HG03097 (cell line): ENCODE data around the gene PSTPIP1.

Experiments used
- ATAC-seq: cut with Tn5 transposase; IDR thresholded peaks from one replicate; pipeline ENCODE4 v1.9.1; 2021; ENCODE audit not compliant: unreplicated experiment, low FRiP score

Gene PSTPIP1

DNA sequence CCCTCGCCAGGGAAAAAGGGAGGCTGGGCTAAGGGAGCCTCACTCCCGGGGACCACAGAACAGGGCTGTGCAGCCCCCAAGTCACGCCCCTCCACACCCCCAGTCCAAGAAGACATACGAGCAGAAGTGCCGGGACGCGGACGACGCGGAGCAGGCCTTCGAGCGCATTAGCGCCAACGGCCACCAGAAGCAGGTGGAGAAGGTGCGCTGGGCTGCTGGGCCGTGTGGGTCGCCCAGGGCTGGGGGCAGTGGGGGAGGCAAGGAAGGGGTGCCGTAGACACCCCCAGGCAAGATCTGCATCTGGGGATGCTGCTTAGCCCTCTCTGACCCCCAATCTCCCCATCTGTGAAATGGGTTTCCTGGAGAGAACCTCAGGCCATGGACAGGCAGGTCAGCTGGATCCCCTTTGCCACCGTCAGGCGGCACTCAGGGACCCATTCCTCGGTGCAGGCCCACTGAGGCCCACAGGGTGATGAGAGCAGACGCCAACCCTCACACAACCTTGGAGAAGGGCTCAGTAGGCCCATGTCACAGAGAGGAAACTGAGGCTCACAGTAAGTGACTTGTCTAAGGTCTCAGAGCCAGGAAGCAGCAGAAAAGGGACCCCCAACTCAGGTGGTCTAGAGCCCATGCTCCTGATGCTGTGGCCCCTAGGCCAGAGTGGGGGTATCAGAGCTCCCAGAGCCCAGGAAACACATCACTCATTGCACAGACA, 33.7 kb downstream of the PSTPIP1 start:
- ATAC-seq: no peak

DNA sequence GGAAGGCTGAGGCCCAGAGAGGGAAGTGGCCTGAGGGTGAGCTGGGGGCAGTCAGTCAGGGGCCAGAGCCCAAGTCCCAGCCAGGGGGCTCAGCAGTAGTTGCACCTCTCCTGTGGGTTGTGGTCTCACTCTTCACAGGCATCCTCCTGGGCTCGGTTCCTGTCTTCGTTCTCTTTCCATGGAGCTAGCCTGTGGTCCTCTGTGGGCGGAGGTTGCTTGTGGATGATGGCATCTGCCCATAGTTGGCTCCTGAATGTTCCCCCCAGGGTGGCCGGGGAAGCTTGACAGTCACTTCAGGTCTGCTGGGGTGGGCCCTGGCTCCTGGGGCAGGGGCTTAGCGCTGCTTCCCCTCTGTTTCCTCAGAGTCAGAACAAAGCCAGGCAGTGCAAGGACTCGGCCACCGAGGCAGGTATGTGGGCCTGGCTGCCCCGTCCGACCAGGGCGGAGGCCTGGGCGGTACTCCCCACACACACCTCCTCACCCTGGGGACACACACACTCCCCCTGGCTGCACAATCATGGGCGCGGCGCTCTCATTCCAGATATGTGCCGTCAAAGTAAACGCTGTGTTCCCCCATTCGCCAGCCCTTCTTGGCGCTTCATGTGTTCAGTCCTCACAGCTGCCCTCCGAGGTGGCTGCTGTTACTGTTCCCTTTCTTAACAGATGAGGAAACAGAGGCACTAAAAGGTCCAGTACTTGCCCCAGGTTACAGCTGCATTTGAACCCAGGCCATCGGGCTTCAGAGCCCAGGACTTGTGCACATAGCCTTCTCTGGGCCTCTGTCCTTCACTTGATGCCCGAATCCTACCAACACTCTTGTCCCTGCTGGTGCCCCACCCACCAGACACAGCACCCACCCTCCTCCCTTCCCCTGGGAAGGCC, 34.5 kb downstream of the PSTPIP1 start:
- no peak for ATAC-seq

DNA sequence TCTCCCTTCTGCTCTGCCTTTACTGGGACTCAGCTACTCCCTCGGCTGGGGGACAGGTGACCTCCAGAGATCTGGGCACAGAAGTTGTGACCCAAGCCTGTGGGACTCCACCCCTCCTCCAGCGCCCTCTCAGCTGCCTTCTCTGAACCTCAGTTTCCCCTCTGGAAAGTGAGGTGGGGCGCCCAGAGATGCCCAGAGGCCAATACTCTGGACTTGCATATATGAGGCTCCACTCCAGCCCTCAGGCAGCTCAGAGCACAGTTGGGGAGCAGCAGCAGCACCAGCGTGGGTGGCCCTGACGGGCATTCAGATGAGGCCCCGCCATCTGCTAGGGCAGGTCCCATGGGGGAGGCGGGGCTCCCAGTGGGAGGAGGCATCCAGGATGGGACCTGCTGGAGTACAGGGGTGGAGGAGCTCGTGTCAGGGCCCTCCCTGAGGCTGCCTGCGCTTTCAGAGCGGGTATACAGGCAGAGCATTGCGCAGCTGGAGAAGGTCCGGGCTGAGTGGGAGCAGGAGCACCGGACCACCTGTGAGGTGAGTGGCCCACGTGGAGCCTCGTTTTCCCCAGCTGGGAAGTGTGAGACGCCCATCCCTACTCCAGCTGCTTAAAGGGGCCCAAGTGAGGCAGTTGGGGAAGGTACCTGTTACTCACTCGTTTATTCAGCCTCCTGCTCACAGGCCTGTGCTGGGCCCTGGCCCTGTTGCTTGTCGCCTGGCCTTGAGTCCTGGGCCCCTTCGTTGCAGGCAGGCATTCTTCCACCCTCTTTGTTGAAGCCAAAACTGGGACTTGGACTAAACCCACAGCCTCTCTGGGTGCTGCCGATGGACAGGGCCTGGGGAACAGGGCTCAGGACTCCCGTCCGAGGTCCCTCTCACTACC, 35.4 kb downstream of the PSTPIP1 start:
- ATAC-seq: no peak

DNA sequence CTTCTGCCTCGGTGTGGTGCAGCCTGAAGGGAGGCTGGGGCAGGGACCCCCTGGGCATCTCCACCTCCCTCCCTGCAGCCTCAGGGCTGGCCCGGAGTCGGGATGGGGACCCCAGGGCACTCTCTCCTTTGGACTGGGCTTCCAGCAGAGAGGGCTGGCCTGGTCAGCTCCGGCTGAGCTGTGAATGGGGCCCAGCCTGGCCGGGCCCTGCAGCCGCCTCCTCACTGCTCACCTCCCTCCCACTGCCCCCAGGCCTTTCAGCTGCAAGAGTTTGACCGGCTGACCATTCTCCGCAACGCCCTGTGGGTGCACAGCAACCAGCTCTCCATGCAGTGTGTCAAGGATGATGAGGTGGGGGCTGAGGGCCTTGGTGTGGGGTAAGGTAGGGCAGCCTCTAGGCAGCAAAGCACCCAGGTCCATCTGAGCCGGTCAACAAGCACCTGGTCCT, 36.0 kb downstream of the PSTPIP1 start:
- no peak for ATAC-seq

DNA sequence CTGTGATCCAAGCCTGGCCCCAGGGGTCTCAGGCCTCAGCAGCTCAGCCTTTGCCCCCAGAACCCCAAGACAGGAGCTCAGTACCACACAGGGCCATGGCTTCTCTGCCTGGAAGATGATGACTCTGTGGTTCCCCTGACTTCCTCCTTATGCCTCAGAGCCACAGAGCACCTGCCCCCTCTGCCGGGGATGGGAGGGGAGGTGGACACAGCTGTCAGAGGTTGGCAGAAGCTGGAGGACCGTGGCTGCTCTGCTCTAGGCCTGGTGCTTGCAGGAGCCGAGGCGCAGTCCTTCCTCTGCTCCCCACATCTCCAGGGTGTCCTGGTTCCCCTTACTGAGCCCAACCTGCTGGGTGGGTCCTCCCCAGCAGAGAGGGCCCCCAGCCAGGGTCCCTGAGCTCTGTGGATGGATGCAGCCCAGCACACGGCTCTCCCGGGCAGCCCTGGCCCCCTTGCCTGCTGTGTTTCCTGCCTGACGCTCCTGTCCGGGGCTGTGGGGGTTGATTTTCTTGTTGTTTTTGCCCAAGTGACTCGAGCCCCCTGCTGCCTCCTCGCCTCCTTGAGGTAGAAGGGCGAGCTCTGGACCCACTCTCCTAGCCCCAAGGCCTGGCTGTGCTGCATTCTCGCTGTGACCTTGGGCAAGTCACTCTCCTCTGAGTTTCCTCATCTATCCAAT, 36.6 kb downstream of the PSTPIP1 start:
- no peak for ATAC-seq

DNA sequence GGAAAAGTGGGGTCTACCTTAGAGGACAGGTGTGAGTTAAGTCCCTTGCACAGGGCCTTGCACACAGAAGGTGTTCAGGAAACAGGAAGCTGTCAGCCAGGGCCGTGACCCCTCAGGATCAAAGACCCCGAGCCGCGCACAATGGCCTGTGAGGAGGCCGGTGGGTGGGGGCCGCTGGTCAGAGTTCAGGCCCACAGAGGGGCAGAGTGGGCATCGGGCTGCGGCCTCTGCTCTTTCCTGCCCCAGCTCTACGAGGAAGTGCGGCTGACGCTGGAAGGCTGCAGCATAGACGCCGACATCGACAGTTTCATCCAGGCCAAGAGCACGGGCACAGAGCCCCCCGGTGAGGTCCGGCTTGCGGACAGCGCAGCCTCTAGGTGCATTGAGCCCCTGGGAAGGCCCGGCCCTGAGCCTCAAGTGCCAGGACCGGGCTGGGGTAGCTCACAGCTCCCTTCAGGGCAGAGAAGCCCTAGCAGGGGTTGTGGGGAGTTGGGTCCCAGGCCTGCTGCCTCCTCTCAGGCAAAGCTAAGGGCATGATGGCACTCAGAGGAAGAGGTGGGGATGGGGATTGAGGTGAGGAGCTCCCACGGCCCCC, 37.2 kb downstream of the PSTPIP1 start:
- no peak for ATAC-seq

DNA sequence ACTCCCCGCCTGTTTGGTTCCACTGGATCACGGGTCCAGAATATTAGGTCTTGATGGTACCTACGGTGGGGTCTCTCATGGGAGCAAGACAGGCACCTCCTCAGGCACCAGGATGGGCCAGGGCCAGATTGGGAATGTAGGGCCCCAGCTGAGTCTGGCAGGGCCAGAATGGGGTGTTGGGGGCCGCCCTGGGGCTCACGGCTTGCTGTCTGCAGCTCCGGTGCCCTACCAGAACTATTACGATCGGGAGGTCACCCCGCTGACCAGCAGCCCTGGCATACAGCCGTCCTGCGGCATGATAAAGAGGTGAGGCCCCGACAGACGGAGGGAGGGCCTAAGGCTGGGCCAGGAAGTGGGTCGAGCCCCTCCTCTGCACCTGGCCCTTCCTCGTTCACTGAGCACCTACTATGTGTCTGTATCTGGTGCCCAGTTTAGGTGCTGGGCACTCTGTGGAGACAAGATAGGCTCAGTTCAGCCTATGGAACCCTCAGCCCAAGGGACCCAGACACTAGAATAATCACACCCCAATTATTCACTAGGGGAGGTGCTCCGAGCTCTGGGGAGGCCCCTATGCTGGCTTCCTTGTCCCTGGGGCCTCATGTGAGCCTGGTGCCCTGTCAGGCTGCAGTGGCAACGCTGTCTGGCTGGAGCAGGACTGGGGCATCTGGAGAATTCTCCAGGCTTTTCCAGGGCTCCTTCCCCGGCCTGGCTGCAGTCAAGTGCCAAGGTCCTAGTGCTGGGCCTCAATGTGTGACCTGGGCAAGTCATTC, 37.9 kb downstream of the PSTPIP1 start:
- no peak for ATAC-seq

DNA sequence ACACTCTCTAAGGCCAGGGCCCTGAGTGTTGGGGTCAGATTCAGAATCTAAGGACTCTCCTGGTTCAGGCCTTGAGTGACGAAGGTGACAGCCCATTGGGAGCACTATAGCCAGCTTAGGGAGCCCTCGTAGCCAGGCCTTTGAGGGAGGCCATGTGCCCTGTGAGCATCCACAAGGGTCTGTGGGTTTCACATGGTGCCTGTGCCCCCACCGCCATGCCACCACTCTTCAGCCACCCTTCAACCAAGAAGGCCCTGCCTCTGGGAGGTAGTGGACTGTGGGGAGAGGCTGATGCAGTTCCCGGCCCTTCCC, 38.4 kb downstream of the PSTPIP1 start:
- no peak for ATAC-seq

DNA sequence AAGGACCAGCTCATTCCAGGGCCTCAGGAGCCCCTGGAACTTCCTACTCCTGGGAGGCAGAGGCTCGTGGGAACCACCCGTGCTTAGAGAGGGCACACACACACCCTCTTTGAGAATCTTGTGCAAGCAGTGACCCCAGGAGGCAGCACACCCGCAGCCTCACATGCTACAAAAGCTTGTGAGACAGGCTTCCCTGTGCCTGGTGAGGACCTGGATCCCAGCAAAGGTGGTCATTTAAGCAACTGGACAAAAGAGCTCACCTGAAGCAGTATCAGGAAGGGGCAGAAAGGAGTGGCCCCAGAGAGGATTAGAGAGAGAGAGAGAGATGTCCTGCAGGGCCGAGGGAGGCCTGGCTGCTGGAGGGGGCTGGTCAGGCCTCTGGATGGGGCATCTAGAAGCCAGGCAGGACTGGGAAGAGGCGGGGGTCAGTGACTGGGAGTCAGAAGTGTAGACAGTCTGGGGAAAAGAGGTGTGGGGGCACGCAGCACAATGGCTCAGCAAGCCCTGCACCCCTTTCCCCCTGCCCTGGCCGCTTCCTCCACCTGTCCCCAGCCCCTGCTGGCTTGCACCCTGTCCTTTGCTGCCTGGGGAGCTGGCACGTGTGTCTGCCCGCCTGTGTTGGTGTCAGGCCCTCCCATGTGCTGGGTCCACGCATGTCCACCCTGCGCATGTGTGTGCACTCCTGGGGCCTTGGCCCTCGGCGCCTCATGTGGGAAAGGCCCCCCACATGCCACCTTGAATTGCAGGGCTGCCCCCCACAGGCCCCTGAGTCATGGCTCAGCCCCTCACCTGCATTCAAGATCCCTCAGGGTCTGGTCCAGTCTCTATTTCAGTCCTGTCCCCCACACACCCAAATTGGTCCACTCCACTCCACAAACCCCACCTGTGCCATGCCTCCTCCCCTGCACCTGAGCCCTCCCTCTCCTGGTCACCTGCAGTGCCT, 39.1 kb downstream of the PSTPIP1 start:
- no peak for ATAC-seq

DNA sequence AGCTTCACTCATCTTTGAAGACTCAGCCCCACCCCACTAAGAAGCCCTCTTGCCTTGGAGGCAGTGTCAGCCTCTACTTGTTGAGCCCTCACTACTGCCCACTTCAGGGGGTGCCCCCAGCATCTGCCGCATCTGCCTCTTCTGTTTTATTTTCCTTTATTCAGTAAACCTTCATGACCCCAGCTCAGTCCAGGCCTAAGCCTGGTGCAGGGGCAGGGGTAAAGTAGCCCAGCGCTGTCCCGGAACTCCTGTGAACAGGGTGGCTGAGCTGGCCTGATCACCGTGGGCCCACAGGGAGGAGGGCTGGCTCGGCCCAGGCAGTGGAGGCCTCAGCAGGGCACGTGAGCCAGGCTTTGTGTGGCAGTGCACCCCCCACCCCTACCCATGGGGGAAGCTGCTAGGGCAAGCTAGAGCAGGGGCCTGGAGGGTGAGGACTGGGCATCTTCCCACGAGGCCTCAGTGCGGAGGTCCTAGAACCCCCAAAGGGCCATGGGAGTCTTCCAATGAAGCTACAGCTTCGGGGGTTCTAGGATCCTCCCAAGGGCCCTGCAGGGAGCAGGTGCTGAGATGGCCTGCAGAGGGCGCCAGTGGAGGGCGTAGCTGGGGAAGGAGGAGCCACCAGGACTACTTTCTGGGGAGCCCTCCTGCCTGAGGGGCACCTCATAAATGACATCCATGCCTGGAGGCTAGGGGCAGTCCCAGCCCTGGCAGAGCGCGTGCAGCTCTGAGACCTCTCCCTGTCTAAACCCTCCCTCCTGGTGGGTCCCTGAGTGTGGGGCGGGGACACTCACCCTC, 40.0 kb downstream of the PSTPIP1 start:
- ATAC-seq: no peak

DNA sequence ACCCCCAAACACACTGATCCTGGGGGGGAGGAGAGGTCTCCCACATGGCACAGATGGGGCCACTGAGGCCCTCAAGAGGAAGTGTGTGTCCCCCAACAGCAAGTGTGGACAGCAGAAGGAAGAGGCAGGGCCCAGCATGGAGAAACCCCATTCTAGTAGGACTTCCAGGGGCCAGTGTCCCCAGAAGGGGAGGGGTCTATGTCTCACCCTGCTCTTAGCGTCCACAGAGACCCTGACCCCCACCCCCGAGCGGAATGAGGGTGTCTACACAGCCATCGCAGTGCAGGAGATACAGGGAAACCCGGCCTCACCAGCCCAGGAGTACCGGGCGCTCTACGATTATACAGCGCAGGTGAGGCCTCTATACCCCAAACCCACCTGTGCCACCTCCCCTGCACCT, 40.7 kb downstream of the PSTPIP1 start:
- no peak for ATAC-seq

DNA sequence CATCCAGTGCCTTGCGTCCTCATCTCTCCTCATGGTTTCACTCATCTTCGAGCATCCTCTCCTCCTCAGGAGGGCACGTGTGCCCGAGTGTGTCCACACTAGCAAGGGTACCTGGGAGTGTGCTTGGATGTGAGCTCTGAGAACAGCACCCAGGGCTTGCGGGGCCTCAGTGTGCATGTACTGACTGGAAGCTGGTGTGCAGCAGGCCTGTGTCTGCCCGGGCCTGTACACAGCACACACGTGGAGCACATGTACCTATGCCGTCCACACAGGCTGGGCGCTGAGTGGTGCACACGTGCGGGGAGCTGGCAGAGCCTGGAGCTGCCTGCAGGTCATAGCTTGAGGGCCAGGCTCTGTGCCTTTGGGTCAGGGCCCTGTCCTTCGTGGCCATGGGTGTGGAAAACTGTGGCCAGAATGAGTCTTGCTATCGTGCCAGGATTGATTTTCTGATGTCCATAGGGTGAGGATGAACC, 41.1 kb downstream of the PSTPIP1 start:
- no peak for ATAC-seq

DNA sequence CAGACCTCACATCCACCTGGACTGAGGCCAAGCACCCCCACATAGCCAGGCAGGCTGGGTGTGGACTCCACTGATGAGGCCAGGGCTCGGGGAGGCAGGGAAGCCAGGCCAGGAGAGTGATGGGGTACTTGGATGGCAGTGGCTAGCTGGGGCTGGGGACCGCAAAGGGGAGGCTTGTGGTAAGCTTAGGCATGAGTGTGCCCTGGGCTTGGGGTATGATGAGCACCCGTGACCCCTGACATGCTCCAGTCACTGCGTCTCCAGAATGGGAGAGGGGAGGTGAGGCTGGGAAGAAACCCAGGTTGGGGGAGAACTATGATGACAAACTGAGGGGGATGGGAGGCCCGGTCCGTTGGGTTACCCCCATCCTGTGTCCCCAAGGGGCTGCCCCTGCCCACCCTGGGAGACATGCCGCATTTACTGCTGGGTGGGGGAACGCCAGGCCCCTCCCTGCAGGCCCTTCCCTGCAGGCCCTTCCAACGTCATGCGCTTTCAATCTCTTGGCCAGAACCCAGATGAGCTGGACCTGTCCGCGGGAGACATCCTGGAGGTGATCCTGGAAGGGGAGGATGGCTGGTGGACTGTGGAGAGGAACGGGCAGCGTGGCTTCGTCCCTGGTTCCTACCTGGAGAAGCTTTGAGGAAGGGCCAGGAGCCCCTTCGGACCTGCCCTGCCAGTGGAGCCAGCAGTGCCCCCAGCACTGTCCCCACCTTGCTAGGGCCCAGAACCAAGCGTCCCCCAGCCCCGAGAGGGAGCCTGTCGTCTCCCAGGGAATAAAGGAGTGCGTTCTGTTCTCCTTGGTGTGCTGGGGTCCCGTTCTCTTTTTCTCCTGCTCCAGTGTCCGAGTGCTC, 41.8 kb downstream of the PSTPIP1 start:
- ATAC-seq: no peak

DNA sequence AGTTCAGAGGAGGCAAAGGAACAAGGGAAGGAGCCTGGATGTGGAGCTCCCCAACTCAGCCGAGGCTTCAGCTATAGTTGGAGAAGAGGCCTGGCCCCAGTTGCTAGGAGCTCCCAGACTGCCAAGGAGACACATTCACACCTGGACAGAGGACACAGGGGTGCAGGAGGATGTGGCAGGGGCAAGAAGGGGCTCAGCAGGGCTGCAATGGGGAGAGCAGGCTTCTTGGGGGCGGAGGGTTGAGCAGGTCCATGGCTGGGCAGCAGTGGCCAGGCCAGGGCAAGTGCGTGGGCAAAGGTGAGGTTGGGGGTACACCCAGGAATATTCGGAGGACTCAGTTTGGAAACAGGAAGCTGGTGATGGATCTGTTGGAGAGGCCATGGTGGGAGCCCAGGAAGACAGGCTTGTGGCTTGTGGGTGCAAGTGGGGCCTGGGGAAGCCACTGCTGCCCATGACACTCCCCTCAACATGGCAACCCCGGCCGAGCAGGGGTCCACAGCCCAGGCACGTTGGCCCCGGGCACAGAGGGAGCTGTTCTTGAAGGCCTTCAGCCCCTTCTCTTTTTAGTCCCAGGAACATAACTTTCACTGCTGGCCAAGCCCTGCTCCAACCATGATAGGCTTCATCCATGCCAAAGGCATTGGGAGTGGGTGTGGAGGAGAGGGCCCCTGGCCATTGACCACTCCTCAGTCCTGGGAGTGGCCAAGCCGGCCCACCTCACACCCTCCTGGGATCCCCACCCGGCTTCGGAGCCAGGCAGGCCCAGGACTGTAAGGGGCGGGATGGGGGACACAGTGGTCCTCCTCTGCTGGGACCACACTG, 42.7 kb downstream of the PSTPIP1 start:
- no peak for ATAC-seq

DNA sequence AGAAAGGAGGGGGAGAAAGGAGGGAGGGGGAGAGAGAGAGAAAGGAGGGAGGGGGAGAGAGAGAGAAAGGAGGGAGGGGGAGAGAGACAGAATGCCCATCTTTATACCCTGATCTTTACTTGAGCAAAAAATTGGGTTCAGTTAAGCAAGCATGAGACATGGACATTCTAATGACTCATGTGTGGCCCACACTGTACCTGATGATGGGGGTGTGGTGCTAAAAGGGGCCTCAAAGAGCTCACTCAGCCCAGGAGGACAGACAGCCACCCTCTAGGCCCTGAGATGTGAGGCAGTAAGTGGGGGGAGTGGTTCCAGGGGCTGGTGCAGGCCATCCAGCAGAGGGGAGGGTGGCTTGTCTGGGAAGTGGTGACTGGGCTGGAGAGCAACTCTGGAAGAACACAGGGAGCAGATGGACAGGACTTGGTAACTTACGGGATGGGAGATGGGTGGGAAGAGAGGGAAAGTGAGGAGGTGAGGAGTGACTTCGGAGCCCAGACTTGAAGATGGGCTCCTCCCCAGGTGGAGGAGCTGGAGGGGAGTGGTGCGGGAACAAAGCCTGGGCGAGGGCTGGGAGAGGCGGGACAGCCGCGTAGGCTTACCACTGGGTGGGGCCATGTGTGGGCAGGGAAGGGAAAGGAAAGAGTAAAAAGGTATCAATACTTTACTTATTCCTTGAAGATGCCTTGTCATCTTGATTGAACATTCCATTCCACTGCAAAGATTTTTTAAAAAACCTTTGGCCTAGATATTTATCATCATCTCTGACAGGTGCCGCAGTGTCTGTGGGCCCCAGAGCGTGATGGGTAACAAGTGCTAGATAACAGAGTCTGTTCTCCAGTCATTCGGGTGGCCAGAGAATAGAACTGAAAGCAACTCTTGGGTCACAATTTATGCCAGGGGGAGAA, 43.6 kb downstream of the PSTPIP1 start:
- no peak for ATAC-seq
